ENCODE measurements around the gene PFDN6.

- TF ChIP-seq POLR2A (IDR thresholded peaks at IDR 0.05) (peak; percentile 6), POLR2AphosphoS5 (IDR thresholded peaks at IDR 0.05) (no peak)
Measured at GRCh38 chr6:33249732-33250630, 39.4 kb upstream of the PFDN6 start.
